ENCODE data around the gene MUC5B.

GRCh38 chr11:1261241-1262071 lies 38.6 kb downstream of the MUC5B start:
- TF ChIP-seq CTCF (IDR thresholded peaks at IDR 0.05; ENCODE audit: low read length) = no peak
- TF ChIP-seq EZH2 (IDR thresholded peaks at IDR 0.05; ENCODE audit: borderline replicate concordance, low read length) = no peak

Data from OCI-LY1 (cell line).